A673 (cell line): Measurements from ENCODE around the gene PRUNE2.

Experiments used
- CTCF ChIP-seq: fragments of 300-800, 200-600 bp; sonication (generic); conservative IDR thresholded peaks from 2 replicates; pipeline ENCODE4 v1.5.1; 2017; ENCODE audit warnings: low read depth, mild to moderate bottlenecking, antibody characterized with exemption, low read length, moderate library complexity, mixed read lengths
- EZH2 ChIP-seq: fragments of 200-600 bp; sonication (generic); IDR thresholded peaks from 2 replicates; pipeline ENCODE4 v1.6.1; 2017; ENCODE audit warnings: borderline replicate concordance, low read depth, mild to moderate bottlenecking, mixed read lengths, antibody characterized with exemption, low read length; ENCODE audit not compliant: poor library complexity, severe bottlenecking

GRCh38 chr9:76665458-76665857, 240.5 kb downstream of the PRUNE2 start:
- no peak for TF ChIP-seq CTCF
- no peak for TF ChIP-seq EZH2
